Bronchial epithelial cell (primary cell): ENCODE data around the gene HDAC10. TPM values are rescaled to one million over a fixed set of nuclear protein-coding genes. Genes with fewer than 3 reads are reported as not detected.

Experiments used
- DNase-seq: peaks from one replicate; pipeline ENCODE4 v3.0.0-alpha.2; 2010; ENCODE audit warnings: low read depth
- FAIRE-seq: peaks from 2 replicates; lab custom pipeline; 2011; peaks lifted over from hg19 to GRCh38; lab: Jason Lieb, UNC
- H3K27me3 ChIP-seq: 2 replicates; pipeline ENCODE4 v1.5.1; 2011; ENCODE audit warnings: low read length; ENCODE audit not compliant: control insufficient read depth, insufficient read depth
- H3K36me3 ChIP-seq: 2 replicates; pipeline ENCODE4 v1.5.1; 2011; ENCODE audit warnings: low read length; ENCODE audit not compliant: control insufficient read depth, insufficient read depth
- H3K4me3 ChIP-seq: 2 replicates; pipeline ENCODE4 v1.5.1; 2011; ENCODE audit warnings: mild to moderate bottlenecking, low read depth, low read length, control low read depth
- CTCF ChIP-seq: IDR thresholded peaks from 2 replicates; pipeline ENCODE4 v1.5.1; 2011; ENCODE audit warnings: mild to moderate bottlenecking, moderate library complexity, low read length, control low read depth, inconsistent platforms; ENCODE audit not compliant: insufficient read depth, severe bottlenecking
- total RNA-seq: library from RNA; depleted of rRNA; stranded (reverse); fragments of >200 nt; gene quantifications from 2 replicates; pipeline ENCODE4 v1.2.1, GENCODE V29; 2014

Gene HDAC10
- total RNA-seq, 1 donor from 2014 or later: 9.7 TPM

- H3K36me3 ChIP-seq: peaks cover 62% of the 10 kb centered on the region
- DNase-seq (no peak), FAIRE-seq (no peak)
- H3K4me3 ChIP-seq: no peak overlapping the region
- no peak for TF ChIP-seq CTCF
- H3K27me3 ChIP-seq: no peaks in the 10 kb centered on the region
Measured at GRCh38 chr22:50281384-50281760, 30.3 kb upstream of the HDAC10 start.

GRCh38 chr22:50280708-50281383 lies 29.8 kb upstream of the HDAC10 start:
- Histone ChIP-seq H3K36me3 (peaks cover 62% of the 10 kb centered on the region), H3K27me3 (no peaks in the 10 kb centered on the region), H3K4me3 (no peak overlapping the region)
- FAIRE-seq: no peak
- no peak for DNase-seq
- TF ChIP-seq CTCF: no peak

DNA sequence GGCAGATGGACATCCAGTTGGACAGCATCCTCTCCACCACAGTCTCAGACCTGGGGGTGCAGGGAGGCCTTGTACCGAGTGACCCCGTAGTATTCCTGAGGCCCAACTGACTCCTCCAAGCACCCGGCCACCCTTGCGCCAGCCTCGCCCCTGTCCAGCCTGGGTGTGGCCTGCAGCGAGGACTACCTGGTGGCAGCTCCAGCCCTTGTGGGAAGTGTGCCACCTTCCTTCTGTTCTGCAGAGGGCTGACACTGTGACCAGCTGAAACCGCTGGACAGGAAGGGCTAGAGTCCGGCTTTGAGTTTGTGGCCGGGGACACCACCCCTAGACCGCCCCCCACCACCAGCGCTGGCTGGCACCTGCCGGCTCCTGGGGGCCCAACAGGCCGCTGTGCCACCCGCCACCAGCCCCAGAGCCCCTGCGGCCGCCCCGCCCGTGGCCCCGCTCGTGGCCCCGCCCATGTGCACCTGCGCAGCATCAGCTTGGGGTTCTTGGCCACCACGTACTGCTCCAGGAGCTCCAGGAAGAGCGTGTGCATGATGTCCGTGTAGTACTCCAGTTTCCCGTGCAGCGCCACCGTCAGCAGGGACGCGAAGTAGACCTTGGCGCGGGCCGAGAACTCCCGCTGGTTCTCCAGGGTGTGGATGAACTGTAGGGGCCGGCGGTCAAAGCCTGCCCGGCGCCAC lies 29.1 kb upstream of the HDAC10 start:
- H3K36me3 ChIP-seq: peaks cover 65% of the 10 kb centered on the region

GRCh38 chr22:50278956-50279619 lies 28.0 kb upstream of the HDAC10 start:
- FAIRE-seq: no peak
- Histone ChIP-seq H3K36me3 (peaks cover 67% of the 10 kb centered on the region), H3K4me3 (no peak overlapping the region), H3K27me3 (no peaks in the 10 kb centered on the region)
- no peak for DNase-seq
- no peak for TF ChIP-seq CTCF

More for the DNA sequence above, 29.1 kb upstream of the HDAC10 start:
- no peak for DNase-seq
- Histone ChIP-seq H3K4me3 (no peak overlapping the region), H3K27me3 (no peaks in the 10 kb centered on the region)
- FAIRE-seq: no peak
- TF ChIP-seq CTCF: no peak

GRCh38 chr22:50278461-50278860 lies 27.4 kb upstream of the HDAC10 start:
- TF ChIP-seq CTCF: no peak
- DNase-seq (no peak), FAIRE-seq (no peak)
- Histone ChIP-seq H3K4me3 (no peak overlapping the region), H3K36me3 (peaks cover 64% of the 10 kb centered on the region), H3K27me3 (no peaks in the 10 kb centered on the region)
